Left cardiac atrium (tissue), 4 donors: ENCODE measurements around the gene SULT4A1. TPM values are rescaled to one million over a fixed set of nuclear protein-coding genes. Genes with fewer than 3 reads are reported as not detected.

Experiments used
- ATAC-seq, 2 donors: fragments of 200-7000 bp; cut with Tn5 transposase; one replicate each; pipeline ENCODE4 v1.9.1; 2020; ENCODE audit warnings: mild to moderate bottlenecking in 2 of 2, moderate library complexity in 2 of 2
- DNase-seq: peaks from one replicate; pipeline ENCODE4 v3.0.0-alpha.2; 2020
- intact Hi-C, 2 donors: fragments of 100-400 bp; cut with DNase I; formaldehyde crosslinking; loops; one replicate each; pipeline versions ENCODE4 v1.14.1 to v1.15.1; 2022 to 2023
- total RNA-seq, 2 donors: library from RNA; stranded (reverse); fragmentation: NEBNext Ultra II Directional; extraction: Animal tissue kit (Norgen Biotek cat#: 25700); gene quantifications; one replicate each; pipeline ENCODE4 v1.2.1, GENCODE V29; 2021
- donor health status: DM: no; HTN: yes; CAD: no.
- donor health status: DM: no; HTN: yes; CAD: no; lungs with severe emphysema.
- donor health status: DM: yes; HTN: yes; CAD: no.
- donor health status: Dilated cardiomyopathy.

SULT4A1 gene
- total RNA-seq, 2 donors from 2014 or later: 0.29 to 0.63 TPM

- DNase-seq (no peak), ATAC-seq (no peak)
- intact Hi-C loops: no loop called here
These were observed 38.9 kb downstream of the SULT4A1 start for GRCh38 chr22:43823353-43823908.

GRCh38 chr22:43821606-43822425 lies 40.5 kb downstream of the SULT4A1 start:
- no peak for DNase-seq
- intact Hi-C loops: no loop called here
- ATAC-seq: no peak

GRCh38 chr22:43820651-43821305 lies 41.5 kb downstream of the SULT4A1 start:
- no peak for ATAC-seq
- DNase-seq: no peak
- intact Hi-C loops: no loop called here

- intact Hi-C loops: loop anchor here in 1 of 2 donors (10.0 kb wide), 1 partner anchor 135 kb away; the partner anchor contains the start of gene SAMM50
- DNase-seq: no peak
- no peak for ATAC-seq
These were observed 42.2 kb downstream of the SULT4A1 start for GRCh38 chr22:43819931-43820640.

GRCh38 chr22:43819421-43819921 lies 42.8 kb downstream of the SULT4A1 start:
- no peak for ATAC-seq
- DNase-seq: no peak
- intact Hi-C loops: loop anchor here in 1 of 2 donors (10.0 kb wide), 1 partner anchor 135 kb away; the partner anchor contains the start of gene SAMM50

- intact Hi-C loops: loop anchor here in 1 of 2 donors (10.0 kb wide), 1 partner anchor 136 kb away; the partner anchor contains the start of gene SAMM50
- ATAC-seq (no peak), DNase-seq (no peak)
These were observed 43.3 kb downstream of the SULT4A1 start for GRCh38 chr22:43818981-43819380.

- ATAC-seq (no peak), DNase-seq (no peak)
- intact Hi-C loops: loop anchor here in 1 of 2 donors (10.0 kb wide), 1 partner anchor 137 kb away; the partner anchor contains the start of gene SAMM50
These were observed 44.9 kb downstream of the SULT4A1 start for GRCh38 chr22:43817402-43817801.

- no peak for DNase-seq
- intact Hi-C loops: loop anchor here in 1 of 2 donors (10.0 kb wide), 1 partner anchor 141 kb away; the partner anchor contains the start of gene SAMM50
- peak in 1 of 2 donors; percentile 3 for ATAC-seq
These were observed 48.0 kb downstream of the SULT4A1 start for GRCh38 chr22:43814264-43814663.

- ATAC-seq (no peak), DNase-seq (no peak)
- intact Hi-C loops: loop anchor here in 1 of 2 donors (10.0 kb wide), 1 partner anchor 142 kb away; the partner anchor contains the start of gene SAMM50
These were observed 49.4 kb downstream of the SULT4A1 start for GRCh38 chr22:43812890-43813289.

GRCh38 chr22:43812149-43812842 lies 50.0 kb downstream of the SULT4A1 start, which contains the start of gene EFCAB6:
EFCAB6 (minus strand) TSS chr22:43812305; CDS start chr22:43782318, 29,987 bp downstream.
- intact Hi-C loops: loop anchor here in 1 of 2 donors (10.0 kb wide), 1 partner anchor 143 kb away; the partner anchor contains the start of gene SAMM50
- peak; percentile 94 for DNase-seq
- peak; percentile 99 for ATAC-seq

GRCh38 chr22:43811777-43812148 lies 50.5 kb downstream of the SULT4A1 start:
- ATAC-seq (peak; percentile 21 to 54), DNase-seq (no peak)
- intact Hi-C loops: loop anchor here in 1 of 2 donors (10.0 kb wide), 1 partner anchor 143 kb away; the partner anchor contains the start of gene SAMM50

- intact Hi-C loops: no loop called here
- DNase-seq (no peak), ATAC-seq (no peak)
These were observed 59.3 kb downstream of the SULT4A1 start for GRCh38 chr22:43802897-43803495.

- intact Hi-C loops: no loop called here
- DNase-seq (no peak), ATAC-seq (no peak)
These were observed 61.3 kb downstream of the SULT4A1 start for GRCh38 chr22:43800970-43801369.

- ATAC-seq (no peak), DNase-seq (no peak)
- intact Hi-C loops: no loop called here
These were observed 63.8 kb downstream of the SULT4A1 start for GRCh38 chr22:43798492-43798891.

- ATAC-seq (peak; percentile 65 to 80), DNase-seq (no peak)
- intact Hi-C loops: no loop called here
These were observed 65.7 kb downstream of the SULT4A1 start for GRCh38 chr22:43796567-43796966.

GRCh38 chr22:43795320-43795719 lies 67.0 kb downstream of the SULT4A1 start:
- intact Hi-C loops: no loop called here
- ATAC-seq (no peak), DNase-seq (no peak)

GRCh38 chr22:43792905-43793304 lies 69.4 kb downstream of the SULT4A1 start:
- DNase-seq (no peak), ATAC-seq (no peak)
- intact Hi-C loops: no loop called here

- peak; percentile 74 to 98 for ATAC-seq
- intact Hi-C loops: no loop called here
- peak; percentile 49 for DNase-seq
These were observed 72.9 kb downstream of the SULT4A1 start for GRCh38 chr22:43789452-43789851.
